ENCODE measurements around the gene SNX3.

SNX3 gene

DNA sequence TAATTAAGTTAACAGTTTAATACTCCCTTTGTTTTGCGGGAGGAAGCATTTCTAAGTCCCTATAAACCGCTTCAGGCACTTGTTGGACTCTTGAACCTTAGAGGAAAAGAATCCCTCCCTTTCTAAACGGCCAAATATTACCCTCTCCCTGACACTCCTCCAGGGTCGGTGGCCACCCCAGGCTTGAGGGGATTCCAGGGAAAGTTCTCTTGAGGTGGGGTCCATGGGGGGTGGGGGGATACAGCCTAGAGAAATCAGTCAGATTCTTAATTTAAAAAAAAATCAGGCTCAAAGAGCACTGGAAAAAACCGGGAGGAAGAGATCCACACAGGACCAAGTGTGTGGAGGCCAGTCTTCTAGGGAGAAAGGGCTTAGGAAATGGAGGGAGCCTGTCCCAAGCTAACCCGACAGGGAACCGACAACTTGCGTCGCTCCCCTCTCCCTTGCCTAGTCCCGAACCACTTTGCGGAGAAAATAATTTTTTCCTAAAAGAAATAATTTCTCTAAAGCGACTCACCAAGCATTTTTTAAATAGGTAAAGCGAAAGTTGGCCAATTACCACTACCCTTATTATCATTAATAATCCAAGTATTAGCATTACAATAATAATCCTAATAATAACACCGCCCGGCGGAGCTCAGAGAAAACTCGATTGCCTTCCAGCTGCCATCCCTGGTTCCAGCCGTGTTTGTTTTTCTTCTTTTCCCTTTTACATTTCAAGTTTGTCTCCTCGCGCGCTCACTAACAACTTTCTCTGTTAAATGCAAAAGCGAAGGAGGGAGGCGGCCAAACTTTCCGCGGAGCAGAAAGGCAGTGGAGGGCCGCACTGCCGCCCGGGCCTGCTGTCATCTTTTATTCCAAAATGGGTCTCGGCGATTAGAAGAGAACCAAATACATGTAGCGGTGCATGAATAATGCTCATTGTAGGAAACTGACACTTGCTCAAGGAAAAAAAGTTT is 90.2 kb downstream of the SNX3 start:
- DNase-seq, result no peak

DNA sequence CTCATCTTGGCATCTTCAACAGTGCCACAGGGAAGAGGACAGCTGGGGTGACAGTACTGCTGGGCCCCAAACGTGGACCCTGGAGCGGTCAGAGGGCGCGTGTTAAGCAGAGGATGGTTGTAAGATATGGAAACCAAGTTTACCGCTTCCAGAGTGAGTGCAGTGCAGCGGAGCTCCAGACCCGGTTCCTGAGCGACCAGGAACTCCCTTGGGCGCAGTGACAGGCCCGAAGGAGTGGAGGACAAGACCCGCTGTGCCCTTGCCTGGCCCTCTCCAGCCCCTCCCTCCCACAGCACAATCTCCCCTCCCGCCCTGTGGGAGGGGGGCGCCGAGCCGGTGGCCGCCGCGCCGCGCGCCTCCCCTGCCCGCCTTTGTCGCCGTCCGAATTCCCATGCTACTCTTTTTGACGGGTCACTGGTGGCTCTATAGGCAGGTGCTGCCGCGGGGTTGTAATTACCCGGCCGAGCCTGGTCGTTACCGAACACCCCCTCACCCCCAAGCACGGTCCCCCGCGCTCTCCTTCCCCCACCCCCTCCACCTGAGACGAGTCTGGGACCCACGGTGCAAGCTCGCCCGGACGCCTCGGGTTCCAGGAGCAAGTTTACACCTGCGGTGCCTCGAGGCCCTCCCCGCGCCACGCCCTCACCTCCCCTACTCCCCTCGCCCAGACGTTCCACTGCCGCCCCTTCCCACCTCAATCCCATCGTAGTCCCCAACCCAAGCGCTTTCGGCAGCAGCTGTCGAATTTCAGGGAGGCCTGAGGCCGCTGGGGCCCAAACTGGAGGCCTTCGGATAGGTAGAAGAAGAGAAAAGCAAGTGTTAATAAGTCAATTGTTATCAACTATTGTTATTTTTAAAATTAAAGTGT is 91.1 kb downstream of the SNX3 start:
- no peak for DNase-seq

DNA sequence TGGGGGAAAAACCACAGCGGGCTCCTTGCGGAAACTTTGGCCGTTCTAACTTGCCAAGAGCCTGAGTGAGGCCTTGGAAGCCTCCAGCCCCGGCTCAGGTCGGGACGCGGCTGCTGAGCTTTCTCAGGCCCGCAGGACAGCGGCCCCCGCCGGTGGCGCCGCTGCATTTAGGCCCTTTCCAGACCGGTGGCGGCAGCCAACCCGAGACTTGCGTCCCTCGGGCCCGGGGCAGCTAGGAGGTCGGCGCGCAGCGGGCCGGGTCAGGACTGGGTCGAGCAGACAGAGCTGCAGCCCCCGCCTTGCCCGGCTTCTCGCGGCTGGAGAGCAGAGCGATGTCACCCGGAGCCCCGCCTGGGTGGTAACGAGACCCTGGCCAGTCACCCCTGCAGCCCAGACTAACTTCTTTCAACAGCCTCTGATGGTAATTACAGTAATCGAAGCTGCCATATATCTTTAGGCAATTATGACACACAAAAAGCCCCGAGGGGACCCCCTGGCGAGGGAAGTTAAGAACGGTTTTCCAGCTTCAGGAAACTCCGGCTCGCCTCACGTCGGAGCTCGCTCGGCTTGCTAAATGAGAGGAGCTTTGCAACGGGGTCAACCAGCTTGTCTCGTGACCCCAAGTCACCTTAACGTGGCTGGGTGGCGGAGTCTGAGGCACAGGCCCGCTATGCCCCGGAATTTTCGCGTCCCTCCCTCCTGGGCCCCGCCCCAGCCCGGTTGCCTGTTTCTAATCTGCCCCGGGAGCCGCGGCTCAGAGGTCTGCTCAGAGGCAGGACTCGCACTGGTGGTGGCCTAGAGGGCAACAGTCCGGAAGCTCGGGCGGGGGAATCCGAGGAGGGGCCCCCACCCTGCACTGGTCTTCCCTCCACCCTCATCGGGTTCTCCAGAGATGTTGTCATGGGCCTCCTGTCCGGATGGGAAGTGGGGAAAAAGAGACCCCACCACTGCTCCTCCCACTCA is 92.1 kb downstream of the SNX3 start:
- DNase-seq, result no peak

DNA sequence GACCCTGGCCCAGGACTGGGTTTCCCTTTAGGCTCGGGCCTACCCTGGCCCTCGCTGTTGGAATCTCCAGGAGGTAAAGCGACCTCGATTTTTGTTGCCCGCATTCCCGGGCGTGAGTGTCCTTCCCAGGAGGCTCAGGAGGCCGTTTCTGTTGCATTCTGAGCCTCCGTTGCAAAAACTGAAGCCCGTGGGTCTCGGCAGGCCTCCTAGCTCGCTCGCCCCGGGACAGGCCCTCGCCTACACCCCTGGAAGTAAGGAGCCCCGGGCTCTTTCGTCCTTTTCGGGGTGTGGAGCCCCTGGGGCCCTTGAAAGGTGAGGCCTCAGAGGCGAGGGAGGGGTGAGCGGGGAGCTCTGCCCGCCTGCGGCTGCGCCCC is 92.8 kb downstream of the SNX3 start:
- no peak for DNase-seq

DNA sequence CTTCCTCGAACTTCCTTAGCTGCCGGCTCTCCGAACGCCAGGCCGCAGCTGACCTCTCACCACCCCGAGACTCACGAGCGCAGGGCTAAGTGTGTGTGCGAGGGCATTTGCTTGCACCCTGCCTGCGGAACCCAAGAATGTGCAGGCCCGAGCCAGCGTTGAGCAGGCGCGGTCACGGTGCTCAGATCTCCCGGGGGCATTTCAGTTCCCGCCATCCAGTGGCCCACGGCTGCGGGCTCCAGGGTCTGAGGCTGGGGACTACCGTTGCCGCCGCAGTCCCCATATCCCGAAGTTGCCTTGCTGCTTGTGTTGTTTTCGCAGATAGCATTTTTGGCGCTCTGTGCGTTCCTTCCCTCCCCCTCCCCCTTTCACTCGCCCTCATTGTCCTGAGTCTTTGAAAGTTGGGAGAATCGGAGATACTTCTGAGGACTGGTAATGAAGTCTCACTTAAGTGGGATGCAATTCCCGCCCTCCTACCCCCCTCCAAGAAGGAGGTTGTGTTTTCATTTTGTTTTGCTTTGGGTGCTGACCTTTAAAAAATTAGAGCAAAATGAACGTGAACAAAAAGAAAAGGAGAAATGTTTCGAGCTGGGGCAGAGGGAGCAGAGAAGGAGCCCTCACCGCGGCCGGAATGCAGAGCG is 93.3 kb downstream of the SNX3 start:
- DNase-seq, result no peak

DNA sequence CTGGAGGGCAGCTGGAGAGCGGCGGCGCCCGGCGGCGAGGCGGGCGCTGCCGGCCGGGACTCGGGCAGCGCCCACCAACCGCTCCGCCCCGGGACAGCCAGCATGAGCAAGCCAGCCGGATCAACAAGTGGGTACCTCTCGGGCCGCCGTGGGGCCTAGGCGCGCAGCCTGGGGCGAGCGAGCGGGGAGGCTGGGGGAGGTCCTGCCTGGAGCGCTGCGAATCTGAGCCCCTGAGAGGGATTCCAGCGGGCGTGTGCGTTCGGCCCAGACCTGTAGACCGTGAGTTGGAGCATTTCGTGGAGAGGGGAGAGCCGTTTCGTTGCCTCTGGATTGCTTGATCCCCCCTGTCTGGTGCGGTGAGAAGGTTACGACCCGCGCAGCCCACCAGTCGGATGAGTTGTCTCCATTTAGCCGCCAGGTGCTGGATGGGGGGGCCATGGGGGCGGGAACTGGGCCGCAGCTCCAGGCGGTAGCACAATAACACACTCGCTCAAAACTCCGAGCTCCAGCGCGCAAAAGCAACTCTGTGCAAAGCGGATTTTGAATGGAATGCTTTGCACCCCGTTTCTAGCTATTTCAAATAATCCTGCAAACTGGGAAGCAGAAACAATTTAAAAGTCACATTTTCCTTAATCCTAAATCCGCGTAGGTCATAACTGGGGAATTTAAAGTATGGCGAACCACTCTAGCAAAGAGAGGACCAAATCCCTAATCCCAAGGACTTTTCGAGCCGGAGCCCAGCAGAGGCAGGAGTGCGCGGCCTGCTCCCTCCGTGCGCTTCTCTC is 94.0 kb downstream of the SNX3 start:
- no peak for DNase-seq

DNA sequence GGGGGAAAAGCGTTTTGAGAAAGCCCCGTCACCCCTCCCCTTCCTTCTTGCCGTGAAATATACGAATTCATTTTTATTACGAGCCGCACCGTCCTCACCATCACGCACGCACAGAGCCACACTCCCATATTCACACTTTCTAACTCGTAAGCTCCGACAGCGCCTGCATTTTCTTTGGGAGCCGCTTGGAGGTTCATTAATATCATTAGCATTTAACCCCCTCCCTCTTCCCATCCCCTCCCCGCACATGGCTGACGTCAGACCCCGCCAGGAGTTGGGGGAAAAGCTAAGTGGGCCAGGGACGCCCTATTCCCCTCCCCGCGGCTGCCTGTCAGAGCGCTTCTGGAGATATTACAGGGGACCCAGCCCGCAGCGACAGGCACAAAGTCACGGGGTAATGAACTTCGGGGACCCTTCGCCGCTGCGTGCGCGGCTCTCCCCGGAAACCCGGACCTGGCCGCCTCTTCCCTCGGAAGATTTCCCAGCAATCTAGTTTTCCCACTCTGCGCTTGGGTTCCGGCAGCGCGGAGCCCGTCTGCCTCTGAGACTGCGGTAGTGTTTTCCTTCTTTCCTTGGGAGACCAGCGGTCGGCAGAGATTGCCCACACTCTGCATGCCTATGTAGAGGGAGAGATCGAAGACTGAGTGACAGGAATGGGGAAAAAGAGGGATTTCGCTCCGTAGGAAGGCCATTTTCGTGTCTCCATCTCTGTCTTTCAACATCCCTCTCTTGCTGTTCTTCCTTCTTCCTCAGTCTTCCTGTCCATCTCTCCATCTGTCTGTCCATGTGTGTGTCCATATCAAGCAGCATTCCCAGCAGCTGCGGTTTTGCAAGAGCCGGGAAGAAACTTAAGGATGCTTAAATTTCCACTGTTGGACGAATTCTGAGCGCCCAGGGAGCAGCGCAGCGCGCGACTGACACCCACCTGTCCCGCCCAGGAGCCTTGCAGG is 94.9 kb downstream of the SNX3 start, which contains the start of gene NR2E1:
Gene NR2E1, plus strand, starts transcription at position 309 of the 950 bp plus-strand sequence. CDS start 744 bp downstream, outside the sequence.
- DNase-seq, result no peak

DNA sequence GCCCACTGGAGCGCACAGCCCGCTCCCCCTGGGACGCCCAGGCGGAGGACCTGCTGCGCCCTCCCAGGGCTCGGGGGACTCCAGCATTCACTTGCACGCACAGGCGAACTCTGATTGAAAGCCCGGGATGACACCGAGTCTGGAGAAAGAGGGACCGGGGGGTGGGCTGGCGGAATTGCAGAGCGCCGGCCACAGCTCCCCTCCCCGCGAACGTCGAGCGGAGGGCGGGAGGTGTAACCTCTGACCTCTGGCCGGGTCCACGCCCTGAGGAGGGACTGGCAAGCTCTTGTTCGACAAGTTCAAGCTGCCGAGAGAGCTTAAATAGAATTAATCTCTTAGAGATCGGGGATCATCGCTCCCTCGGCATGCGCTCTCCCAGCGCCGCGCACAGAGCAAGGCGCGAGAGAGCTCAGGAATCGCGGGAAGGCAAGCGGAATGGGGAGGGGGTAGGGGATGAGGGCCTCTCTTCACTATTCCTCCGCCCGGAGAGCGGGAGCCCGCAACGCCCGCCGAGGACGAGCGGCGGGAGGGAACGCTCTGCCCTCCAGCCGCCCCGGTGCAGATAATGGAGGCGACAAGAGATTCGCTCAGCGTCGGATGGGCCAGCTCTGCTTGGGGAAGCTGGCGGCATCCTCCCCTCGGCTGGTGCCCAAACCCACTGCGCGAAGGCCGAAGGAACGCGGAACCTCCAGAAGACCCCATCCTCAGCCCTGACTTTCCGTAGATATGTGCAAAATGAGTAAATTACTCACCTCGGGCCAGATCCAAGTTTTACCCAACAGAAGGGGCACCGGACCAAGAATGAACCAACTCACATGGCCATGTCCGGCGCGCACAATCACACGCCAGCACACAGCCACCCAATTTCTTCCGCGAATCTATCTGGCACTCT is 95.8 kb downstream of the SNX3 start:
- DNase-seq, result no peak

DNA sequence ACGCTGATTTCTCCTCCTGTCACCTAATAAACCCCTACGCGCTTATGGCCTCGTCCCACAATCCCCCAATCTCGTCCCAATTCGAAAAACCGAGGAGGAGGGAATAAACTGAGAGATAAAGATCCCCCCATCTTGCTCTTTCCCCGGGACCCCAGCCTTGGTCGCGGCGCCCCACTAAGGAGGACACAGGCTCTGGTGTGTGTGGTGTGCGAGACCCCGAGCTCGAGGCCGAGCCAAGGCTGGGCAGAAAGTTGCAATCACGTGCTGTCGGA is 96.4 kb downstream of the SNX3 start:
- DNase-seq, result no peak

DNA sequence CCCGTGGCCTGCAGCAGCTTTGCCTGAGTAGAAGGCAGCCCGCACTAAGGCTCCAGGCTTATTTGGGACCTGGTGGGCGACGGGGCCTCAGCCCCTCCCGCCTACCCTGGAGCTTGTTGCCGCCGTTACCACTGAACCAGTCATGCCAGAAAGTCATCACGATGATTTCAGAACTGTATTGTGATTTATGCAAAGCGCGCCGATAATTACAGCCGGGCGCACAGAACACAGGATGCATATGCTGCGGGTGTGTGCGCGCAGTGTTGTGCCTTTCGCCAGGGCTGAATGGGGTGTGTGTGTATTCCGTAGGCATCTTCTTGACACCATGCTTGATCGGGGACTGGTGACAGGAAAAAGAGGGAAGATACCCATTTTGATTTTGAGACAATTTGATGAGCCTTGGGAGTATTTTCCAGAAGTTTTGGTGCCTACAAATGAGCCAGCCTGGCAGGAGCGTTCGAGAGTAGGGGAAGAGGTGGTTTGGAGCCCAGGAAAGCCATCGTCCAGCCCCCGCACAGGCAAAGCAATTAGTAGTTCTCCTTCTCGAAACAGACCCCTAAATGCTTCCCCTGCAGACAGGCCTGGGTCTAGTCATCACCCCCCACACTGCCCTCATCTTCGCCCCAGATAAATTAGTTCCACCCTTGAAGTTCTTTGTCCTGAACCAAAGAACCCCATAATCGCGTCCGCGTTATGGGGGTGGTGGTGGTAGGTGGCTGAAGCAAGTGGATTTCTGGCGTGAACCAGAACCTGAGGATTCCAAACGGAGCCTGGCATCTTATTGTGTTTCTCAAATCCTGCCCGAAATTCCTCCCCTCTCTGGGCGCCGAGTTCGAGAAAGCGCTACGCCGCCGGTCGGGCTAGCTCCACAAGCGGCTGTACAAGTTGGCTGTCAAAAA is 96.9 kb downstream of the SNX3 start:
- DNase-seq, result no peak

DNA sequence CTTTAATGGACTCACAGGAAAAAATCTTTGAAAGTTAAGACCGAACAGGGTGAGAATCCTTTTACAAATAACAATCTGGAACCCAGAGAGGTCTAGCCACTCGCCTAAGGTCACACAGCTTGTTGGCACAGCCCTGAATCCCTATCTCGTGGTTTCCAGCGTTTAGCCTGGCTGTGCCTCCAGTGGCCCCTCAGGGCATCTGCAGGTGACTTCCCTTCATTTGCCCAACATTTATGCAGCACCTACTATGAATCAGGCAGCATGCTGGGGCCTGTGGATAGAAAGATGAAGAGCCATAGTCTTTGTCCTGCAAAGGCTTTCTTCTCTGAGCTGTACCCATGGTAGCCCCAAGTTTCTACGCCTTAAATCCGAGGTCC is 97.6 kb downstream of the SNX3 start:
- no peak for DNase-seq

DNA sequence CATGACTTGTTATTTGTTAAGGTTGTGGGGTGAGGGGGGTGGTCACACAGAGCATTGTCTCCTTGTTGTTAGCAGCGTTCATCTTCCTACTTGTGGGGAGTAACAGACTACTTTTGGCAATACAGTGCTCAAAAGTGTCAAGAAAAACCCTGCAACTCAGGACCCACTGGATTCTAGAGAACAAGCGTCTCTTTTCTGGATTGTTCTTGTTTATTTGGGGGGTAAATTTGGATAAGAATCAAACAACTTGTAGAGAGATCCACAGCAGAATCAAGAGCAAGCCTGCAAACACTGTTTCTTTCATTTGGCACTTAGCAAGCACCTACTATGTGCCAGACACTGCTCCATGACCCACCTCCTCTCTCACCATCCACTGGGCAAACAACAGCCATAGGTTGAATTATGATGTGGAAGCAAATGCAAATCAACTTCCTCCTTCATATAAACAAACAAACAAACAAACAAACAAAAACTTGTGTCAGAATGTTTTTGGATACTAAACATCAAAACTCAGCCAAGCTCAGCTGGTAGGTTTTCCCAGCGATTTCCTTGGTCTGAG is 99.0 kb downstream of the SNX3 start:
- no peak for DNase-seq
